Smooth muscle cell (in vitro differentiated cells): ENCODE data around the gene SLIT1. TPM values are rescaled to one million over a fixed set of nuclear protein-coding genes. Genes with fewer than 3 reads are reported as not detected.

Experiments
- DNase-seq: peaks from one replicate; lab custom pipeline; 2025; ENCODE audit not compliant: unreplicated experiment; lab: John Stamatoyannopoulos, UW
- H2AFZ ChIP-seq: fragments of 200-600 bp; sonication (generic); 2 replicates; pipeline ENCODE4 v1.6.0; 2016; ENCODE audit warnings: antibody characterized with exemption, low read depth, mild to moderate bottlenecking
- H3F3A ChIP-seq: fragments of 200-600 bp; sonication (generic); 2 replicates; pipeline ENCODE4 v1.6.0; 2017; ENCODE audit warnings: antibody characterized with exemption, low read depth
- H3K27ac ChIP-seq: fragments of 200-600 bp; sonication (generic); 2 replicates; pipeline ENCODE4 v1.5.1; 2016; ENCODE audit warnings: low read depth, mild to moderate bottlenecking
- H3K27me3 ChIP-seq: fragments of 200-600 bp; sonication (generic); 2 replicates; pipeline ENCODE4 v1.6.1; 2016; ENCODE audit warnings: low read depth, mild to moderate bottlenecking
- H3K36me3 ChIP-seq: fragments of 200-600 bp; sonication (generic); 2 replicates; pipeline ENCODE4 v1.5.1; 2016; ENCODE audit warnings: low read depth
- H3K4me1 ChIP-seq: fragments of 200-600 bp; sonication (generic); 2 replicates; pipeline ENCODE4 v1.5.1; 2016; ENCODE audit warnings: low read depth
- H3K4me2 ChIP-seq: fragments of 200-600 bp; sonication (generic); 2 replicates; pipeline ENCODE4 v1.6.0; 2016; ENCODE audit warnings: mild to moderate bottlenecking
- H3K4me3 ChIP-seq: fragments of 200-600 bp; sonication (generic); 2 replicates; pipeline ENCODE4 v1.5.1; 2016; ENCODE audit warnings: mild to moderate bottlenecking
- H3K79me2 ChIP-seq: fragments of 200-600 bp; sonication (generic); 2 replicates; pipeline ENCODE4 v1.6.0; 2016; ENCODE audit warnings: low read depth, mild to moderate bottlenecking
- H3K9ac ChIP-seq: fragments of 200-600 bp; sonication (generic); 2 replicates; pipeline ENCODE4 v1.6.0; 2016; ENCODE audit warnings: low read depth
- H3K9me3 ChIP-seq: fragments of 200-600 bp; sonication (generic); replicated peaks from 2 replicates; pipeline ENCODE4 v1.5.1; 2016; ENCODE audit warnings: low read depth
- H4K20me1 ChIP-seq: fragments of 200-600 bp; sonication (generic); 2 replicates; pipeline ENCODE4 v1.6.0; 2016; ENCODE audit warnings: low read depth
- CTCF ChIP-seq: fragments of 200-600 bp; sonication (generic); IDR thresholded peaks from 2 replicates; pipeline ENCODE4 v1.5.1; 2017; ENCODE audit warnings: borderline replicate concordance, mild to moderate bottlenecking, antibody characterized with exemption; ENCODE audit not compliant: insufficient read depth, poor library complexity, severe bottlenecking
- WGBS: methylation state at CpG from one replicate; pipeline ENCODE4 v1.1.7; 2016; ENCODE audit warnings: low lambda C conversion rate; 5-methylcytosine and 5-hydroxymethylcytosine counted together
- polyA plus RNA-seq: library from polyadenylated mRNA; unstranded; fragments of >200 nt; fragmentation: Nextera tagmentation; extraction: Ambion mirVana; gene quantifications from 2 replicates; pipeline ENCODE4 v1.2.1, GENCODE V29; 2016
- total RNA-seq: library from RNA; depleted of rRNA; stranded (reverse); fragments of >200 nt; gene quantifications from 2 replicates; pipeline ENCODE4 v1.2.3, GENCODE V29; 2014

The SLIT1 gene
- total and polyA plus RNA-seq, 2 experiments from 2014 or later: 0.15 TPM; not detected in 1

- no peak overlapping the region for H3K27ac ChIP-seq
- H3K36me3 ChIP-seq: no peaks in the 10 kb centered on the region
Measured at GRCh38 chr10:96971324-96971723, 214.4 kb downstream of the SLIT1 start.

GRCh38 chr10:96968682-96969423, 216.9 kb downstream of the SLIT1 start:
- TF ChIP-seq CTCF: no peak
- Histone ChIP-seq H3F3A (no peaks in the 10 kb centered on the region), H3K4me2 (no peak overlapping the region), H3K9me3 (no peaks in the 10 kb centered on the region), H3K36me3 (no peaks in the 10 kb centered on the region), H4K20me1 (no peaks in the 10 kb centered on the region), H3K79me2 (no peaks in the 10 kb centered on the region), H3K4me1 (peaks cover 8% of the 10 kb centered on the region), H3K27me3 (no peaks in the 10 kb centered on the region), H3K4me3 (no peak overlapping the region), H2AFZ (no peak overlapping the region), H3K27ac (no peak overlapping the region), H3K9ac (no peak overlapping the region)
- DNase-seq: no peak
- WGBS: 95% methylated on average over 5 of the region's 5 CpGs

More at GRCh38 chr10:96971324-96971723, 214.4 kb downstream of the SLIT1 start:
- no peak for DNase-seq
- WGBS: 96% methylated on average over 2 of the region's 2 CpGs
- TF ChIP-seq CTCF: no peak
- Histone ChIP-seq H3K27me3 (no peaks in the 10 kb centered on the region), H3K4me3 (no peak overlapping the region), H3K4me2 (no peak overlapping the region), H3F3A (no peaks in the 10 kb centered on the region), H2AFZ (no peak overlapping the region), H3K79me2 (no peaks in the 10 kb centered on the region), H3K9ac (no peak overlapping the region), H3K4me1 (peaks cover 8% of the 10 kb centered on the region), H3K9me3 (no peaks in the 10 kb centered on the region), H4K20me1 (no peaks in the 10 kb centered on the region)

GRCh38 chr10:96967847-96968246, 217.9 kb downstream of the SLIT1 start:
- Histone ChIP-seq H3K4me2 (peak overlapping the region; percentile 27), H3K36me3 (no peaks in the 10 kb centered on the region), H3K4me1 (peaks cover 8% of the 10 kb centered on the region), H3K27me3 (no peaks in the 10 kb centered on the region), H3K9ac (no peak overlapping the region), H3K27ac (no peak overlapping the region), H3F3A (no peaks in the 10 kb centered on the region), H3K4me3 (no peak overlapping the region), H4K20me1 (peaks cover 7% of the 10 kb centered on the region), H3K9me3 (no peaks in the 10 kb centered on the region), H2AFZ (no peak overlapping the region), H3K79me2 (no peaks in the 10 kb centered on the region)
- TF ChIP-seq CTCF: no peak
- no peak for DNase-seq

- no peaks in the 10 kb centered on the region for H3K4me1 ChIP-seq
- H2AFZ ChIP-seq: no peak overlapping the region
- H3K9me3 ChIP-seq: no peaks in the 10 kb centered on the region
- no peak for TF ChIP-seq CTCF
- H3K27ac ChIP-seq: no peak overlapping the region
- peaks cover 18% of the 10 kb centered on the region for H4K20me1 ChIP-seq
- no peak overlapping the region for H3K4me3 ChIP-seq
- H3F3A ChIP-seq: no peaks in the 10 kb centered on the region
- 96% methylated on average over 2 of the region's 2 CpGs for WGBS
- no peak overlapping the region for H3K4me2 ChIP-seq
- no peaks in the 10 kb centered on the region for H3K79me2 ChIP-seq
- H3K36me3 ChIP-seq: no peaks in the 10 kb centered on the region
- H3K27me3 ChIP-seq: no peaks in the 10 kb centered on the region
- no peak for DNase-seq
- no peak overlapping the region for H3K9ac ChIP-seq
Measured at GRCh38 chr10:96964131-96964530, 221.6 kb downstream of the SLIT1 start.
